Measurements from ENCODE around the gene CREB5.
A peak's percentile ranks its signal among the peaks of the same experiment; 100 is the strongest.

The CREB5 gene

DNA sequence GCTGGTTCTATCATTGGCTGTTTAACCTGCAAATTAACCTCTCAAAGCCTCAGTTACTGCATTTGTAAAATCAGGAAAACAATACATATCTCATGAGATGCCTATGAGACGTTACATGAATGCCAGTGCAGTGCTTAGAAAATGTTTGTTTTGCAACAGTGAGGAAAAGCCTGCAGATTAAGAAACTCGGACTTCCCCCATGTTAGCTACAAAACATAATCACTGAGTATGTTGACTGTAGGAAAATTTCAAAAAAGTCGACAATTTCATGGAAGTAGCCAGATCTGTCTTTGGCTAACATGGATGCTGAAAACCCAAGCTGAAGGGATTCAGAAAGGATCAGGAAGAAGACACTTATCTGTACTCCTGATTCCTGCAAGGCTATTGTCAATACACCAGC is 424.4 kb downstream of the CREB5 start:
- DNase-seq = no peak

DNA sequence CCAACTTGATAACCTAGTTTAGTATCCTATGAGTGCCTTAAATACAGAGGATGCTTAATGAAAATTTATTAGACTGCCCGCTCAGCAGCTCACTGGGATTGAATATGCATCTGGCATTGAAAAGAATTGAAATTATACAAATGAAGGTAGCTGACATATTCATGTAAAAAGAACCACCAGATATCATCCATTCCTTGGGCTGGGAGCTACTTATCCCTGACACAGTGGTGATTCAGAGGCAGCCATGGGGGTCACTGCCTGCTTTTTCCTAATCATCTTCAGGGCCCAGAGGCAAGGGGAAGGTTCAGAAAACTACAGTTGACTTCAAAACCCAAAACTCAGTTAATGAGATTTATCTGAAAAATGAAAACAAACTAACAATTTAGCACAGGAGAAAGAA is 424.9 kb downstream of the CREB5 start:
- no peak for DNase-seq

DNA sequence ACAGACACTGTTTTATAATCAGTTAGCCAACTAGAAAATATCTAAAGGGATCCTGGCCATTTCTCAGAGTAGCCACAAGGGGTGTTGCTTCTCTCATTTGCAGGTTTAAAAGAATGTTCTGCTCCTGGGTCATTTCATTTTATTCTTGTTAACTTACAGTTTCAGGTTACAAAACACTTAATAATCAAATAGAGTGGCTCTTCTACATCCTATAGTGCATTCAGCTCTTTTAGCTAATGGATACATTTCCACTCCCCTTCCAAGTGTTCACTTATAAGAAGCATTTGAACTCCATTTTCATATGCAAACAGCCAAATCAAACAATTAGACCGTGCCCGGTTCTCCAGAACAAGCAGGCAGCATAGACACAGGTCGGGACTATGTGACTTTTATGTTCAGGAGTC is 428.3 kb downstream of the CREB5 start:
- no peak for DNase-seq

DNA sequence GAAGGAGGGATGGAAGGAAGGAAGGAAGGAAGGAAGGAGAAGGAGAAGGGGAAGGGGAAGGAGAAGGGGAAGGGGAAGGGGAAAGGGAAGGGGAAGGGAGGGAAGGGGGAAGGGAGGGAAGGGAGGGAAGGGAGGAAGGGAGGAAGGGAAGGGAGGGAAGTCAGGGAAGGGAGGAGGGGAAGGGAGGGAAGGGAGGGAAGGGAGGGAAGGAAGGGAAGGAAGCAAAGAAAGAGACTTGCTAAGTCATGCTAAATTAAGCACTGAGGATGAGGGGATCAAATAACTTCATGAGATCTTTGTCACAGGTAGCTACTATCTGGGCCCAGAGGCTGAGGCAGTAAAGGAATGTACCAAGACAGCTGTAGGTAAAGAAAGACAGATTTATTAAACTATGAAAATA is 429.4 kb downstream of the CREB5 start:
- no peak for DNase-seq

DNA sequence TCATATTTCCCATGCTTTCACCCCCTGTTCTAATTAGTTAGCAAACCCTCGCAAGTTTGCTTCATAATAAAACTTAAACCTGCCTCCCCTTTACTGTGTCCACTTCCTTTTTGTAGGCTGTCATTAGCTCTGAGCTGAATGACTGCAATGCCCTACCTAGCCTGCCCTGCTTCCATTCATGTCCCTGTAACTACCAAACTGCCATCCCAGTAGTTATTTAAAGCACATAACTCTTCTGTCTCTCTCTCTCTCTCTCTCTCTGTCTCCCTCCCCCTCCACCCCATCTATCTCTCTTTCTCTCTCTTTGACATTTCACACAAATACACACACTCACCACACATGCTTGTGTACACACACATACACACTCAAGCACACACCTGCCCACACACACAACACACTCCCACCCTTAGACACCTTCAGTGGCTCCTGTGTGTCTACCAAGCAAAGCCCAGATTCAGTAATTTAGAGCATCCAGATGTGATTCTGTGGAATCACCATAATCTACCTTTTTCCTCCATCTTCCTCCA is 430.5 kb downstream of the CREB5 start:
- no peak for DNase-seq

DNA sequence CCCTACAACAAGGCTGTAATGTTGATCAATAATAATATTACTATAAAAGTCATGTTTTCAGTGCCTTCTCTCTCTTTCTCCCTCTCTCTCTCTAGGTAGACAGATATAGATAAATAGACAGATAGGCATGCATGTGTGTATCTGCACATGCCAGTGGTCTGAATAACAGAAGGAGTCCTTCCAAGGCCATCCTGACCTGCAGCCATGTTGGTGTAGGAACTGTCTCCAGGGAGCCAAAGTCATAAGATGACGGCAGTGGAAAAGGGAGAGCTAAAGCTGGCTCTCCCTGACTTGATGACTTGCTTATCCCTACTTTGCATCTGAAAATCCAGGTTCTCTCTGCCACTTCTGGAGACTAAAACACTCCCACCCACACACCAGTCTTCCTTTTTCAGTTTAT is 432.8 kb downstream of the CREB5 start:
- DNase-seq = no peak

DNA sequence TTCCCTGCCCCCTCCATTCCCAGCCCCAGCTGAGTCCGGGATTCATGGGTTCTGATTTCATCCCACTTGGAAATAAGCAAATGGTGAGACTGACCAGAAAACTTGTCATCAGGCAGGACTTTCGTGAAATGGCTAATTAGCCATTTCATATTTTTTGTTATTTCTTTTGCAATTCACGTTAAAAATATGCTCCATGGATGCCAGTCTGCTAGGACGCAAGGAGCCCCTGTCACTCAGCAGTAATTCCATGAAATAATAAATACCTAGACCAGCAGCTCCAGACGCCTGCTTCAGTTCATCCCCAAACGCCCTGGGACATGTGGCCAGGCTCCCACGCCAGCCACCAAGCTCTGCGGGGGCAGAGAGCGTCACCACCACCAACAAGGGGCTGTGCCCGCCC is 434.9 kb downstream of the CREB5 start:
- DNase-seq = no peak

DNA sequence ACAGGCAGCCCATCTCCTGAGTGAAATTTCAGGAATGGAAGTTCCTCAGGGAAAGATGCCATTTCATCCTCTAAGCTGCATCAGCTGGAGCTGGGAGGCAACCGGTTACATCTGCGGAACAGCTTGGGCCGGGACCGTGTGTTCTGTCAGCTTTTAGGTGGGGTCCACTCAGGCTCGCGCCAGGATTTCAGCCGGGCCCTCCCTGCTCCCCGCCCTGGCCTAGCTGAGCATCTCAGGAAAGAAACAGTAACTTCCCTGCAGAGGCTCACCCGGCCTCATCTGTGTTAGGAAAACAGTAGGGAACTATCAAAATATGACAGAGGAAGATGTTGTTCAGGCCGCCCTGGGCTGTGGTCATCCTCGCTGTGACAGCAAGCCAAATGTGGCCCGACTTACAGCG is 435.4 kb downstream of the CREB5 start:
- DNase-seq = no peak

DNA sequence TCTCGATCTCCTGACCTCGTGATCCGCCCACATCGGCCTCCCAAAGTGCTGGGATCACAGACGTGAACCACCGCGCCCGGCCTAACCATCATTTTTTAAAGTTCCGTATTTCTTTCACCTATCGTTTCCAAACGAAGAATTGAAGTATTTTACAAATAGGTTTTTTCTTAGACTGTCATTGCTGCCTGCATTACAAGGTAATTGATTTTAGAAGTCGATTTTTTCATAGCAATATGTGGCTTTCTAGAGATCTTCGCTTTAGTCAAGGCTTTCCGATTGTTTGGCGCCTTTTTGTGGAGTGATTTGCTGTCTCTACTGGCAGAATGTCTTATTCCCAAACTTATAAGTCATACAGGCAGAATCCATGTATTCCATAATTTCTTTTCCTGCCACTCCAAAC is 436.6 kb downstream of the CREB5 start:
- DNase-seq = no peak

DNA sequence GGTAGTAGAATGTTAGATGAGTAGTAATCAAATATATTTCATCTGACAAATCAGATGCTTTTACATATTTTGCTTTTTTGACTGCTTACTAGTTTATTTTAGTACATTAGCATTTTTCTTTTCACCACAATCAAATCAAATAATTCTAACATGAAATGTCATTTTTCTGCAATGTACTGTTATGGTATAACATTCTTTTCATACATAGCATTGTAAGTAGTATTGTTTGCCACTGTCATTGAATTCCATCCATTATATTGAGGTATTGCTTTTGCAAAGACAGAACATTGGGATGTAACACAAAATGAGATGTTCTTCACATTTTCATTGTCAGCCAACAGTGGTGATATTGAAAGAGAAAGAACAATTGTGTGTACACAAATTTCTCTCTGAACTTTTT is 438.4 kb downstream of the CREB5 start:
- DNase-seq = no peak

DNA sequence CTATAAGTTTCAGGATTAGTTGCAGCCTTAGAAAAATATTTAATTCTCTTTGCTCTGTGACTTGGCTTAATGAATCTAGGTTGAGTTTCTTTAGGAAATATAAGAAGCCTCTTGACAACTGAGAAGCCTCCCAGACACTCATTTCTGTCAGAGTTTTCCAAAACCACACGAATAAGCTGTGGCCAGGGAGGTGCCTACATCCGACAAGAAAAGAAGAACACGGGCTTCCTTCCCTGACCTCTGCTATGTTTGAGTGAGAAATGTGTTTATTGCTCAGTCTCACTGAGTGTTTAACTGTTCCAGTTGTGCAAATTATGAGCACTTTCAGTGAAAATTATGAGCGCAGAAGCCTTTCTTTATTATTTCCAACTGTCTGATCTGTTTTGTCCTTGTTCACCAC is 440.8 kb downstream of the CREB5 start:
- no peak for DNase-seq

DNA sequence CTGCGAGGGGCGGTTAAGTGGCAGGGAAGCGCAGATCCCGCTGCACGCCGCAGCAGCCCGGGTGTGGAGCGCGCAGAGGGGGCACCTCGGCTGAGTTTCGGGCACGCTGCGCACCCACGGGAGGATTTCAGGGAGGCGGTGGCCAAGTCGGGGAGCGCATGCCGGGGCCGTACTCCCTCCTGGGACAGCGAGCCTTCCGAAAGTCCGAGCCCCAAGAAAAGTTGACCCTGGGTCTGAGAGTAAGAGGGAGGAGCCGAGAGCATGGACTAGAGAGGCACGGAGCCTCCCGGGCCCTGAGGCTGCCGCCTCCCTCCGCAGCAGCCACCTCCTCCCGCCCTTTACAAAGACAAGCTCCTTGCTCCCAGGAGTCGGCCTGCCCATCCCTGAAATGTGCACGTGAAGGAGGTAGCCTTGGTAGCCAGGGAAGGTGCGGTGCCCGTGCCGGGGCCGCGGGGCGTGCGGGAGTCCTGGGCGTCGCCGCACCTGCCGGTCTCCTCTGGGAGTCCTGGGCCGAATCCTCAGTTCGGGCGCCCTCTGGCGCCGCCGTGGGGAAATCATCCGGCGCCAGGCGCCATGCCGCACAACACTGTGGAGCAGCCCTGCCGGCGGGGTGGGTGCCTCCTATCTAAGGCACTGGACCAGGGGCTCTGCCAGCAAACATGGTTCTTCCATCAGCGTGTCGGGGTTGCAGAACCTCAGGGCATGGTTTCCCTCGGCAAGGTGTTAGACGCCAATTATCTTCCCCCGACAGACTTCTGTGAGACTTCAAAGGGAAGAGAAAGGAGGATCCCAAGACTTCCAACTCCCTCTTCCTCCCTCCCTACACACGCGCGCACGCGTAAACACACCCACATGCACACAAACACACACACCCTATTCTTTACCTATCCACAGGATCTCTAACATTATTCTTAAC is 441.8 kb downstream of the CREB5 start:
- DNase-seq = peak; percentile 14

DNA sequence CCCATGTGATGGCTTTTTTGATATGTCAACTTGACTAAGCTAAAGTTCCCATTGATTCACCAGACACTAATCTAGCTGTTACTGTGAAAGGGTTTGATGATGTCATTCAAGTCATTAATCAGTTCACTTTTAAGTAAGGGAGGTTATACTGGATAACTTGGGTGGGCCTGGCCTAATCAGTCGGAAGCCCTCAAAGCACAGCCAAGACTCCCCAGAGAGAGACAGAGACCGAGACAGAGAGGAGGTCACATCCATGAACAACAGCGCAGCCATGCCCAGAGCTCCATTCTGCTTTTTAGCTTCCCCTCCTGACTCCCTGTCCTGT is 442.4 kb downstream of the CREB5 start:
- DNase-seq = no peak

DNA sequence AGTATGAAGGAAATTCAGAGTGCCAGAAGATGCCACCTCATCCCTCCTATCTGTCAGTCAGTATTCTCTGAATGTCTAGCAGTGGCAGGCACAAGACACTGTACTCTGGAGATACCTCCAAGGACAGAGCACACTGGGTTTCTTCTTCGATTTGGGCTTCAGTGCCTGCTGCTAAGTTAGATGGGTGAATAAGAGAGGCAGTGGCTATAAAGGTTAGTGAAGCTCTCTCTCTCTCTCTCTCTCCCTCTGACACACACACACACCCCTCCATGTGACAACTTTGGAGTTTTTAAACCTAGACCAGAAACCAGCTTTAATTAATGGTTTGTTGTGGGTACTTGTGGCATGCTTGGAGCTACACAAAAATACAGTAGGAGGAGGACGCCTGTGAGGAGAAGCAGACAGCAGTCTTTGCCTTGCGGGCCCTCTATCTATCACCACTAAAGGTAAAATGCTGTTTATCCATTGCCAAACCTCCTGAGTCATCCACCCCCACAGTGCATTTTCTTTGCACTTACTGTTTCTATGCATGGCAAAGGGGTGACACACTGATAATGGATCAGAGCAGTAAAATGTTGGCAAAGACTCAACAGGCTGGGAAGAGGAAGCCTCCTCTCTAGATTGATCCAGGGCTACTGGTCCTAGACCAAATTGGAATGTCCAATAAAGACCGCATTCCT is 443.4 kb downstream of the CREB5 start:
- DNase-seq = no peak

DNA sequence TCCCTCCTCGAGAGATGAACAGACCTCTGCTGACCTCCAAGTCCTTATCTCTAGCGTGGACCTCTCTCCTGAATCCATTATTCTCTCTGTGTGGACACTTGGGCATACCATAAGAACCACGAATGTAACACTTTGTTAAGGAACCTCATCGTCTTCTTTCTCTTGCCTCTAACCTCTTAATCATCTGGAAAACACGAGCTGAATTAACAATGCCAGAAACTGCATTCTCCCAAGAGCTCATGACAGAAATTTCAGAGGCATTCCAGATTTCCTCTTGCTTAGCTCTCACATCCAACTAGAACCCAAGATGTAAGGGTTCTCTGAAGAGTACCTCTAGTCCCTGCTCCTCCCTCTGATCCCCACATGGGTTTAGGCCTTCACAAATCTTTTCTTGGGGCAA is 444.3 kb downstream of the CREB5 start:
- DNase-seq = no peak

DNA sequence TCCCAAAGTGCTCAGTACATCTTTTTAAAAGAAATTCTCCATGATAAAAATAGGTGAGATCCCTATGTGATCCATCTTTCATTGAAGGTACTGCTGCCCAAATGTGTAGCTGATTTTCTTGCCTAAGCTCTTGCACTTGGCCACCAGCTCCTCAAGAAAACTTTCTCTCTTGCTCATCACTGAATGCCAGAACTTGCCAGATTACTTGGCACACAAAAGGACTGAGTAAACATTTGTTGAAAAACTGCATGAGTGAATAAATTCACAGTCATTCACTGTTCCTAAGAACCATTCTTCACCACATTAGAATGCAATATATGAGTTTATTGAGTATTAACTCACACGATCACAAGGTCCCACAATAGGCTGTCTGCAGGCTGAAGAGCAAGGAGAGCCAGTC is 445.9 kb downstream of the CREB5 start:
- no peak for DNase-seq

DNA sequence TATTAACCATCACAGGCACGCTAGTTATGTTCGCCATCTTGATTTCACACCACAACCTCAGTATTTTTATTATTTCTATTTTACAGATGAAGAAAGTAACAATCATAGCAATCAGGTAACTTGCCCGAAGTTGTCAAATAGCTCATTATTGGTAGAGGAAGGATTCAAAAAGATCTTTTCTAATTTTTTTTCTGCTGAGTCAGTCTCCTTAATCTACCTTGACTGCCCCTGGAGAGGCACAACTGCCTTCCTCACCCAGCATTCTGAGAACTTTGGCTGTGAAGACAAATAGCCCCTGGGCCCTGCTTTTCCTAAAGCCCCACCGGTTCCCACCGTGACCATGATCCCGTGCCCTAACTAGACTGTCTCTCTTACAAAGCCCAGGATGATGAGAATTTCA is 446.6 kb downstream of the CREB5 start:
- DNase-seq = no peak

DNA sequence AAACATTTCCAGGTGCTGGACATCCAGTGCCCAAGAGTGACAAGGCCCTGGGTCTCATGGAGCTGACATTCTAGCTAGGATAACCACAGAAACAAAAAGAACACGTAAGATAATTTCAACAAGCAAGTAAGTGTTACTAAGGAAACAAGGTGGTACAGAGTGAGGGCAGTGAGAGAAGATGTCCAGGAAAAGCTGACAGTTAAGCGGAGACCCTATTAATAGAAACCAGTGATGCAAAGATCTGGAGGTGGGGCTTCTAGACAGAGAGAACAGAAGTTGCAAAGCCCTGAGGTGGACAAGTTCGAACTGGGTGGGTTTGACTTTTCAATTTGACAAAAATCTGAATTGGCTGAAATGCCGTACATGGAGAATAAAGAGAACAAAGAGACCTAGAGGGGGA is 449.5 kb downstream of the CREB5 start:
- DNase-seq = no peak

DNA sequence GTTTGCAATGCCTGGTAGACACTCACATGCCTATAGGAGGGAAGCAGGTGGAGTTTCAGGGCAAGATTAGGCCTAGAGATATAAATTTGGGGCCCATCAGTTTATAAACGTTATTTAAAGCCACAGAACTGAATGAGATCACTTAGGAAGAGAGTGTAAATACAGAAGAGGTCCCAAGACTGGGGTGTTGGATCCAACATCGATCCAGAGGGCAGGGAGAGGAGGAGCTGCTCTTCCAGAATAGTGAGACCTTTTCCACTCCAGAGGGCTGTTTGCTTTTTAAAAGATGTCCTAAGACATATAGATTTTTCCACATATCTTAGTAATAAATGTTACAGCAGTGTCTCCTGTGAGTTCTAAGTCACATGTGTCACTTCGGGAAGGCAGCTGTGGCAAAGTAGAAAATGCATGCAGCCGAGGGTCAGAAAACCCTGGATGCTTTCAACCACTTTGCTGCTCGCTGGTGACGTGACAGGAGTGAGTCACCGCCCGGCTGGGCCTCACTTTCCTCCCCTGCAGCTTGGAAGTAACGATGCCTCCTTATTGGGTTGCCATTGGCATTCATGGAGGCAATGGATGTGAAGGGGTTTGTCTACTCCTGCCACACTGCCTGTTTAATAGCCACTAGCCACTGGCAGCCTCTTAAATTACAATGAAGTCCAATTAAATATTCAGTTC is 450.4 kb downstream of the CREB5 start:
- no peak for DNase-seq

DNA sequence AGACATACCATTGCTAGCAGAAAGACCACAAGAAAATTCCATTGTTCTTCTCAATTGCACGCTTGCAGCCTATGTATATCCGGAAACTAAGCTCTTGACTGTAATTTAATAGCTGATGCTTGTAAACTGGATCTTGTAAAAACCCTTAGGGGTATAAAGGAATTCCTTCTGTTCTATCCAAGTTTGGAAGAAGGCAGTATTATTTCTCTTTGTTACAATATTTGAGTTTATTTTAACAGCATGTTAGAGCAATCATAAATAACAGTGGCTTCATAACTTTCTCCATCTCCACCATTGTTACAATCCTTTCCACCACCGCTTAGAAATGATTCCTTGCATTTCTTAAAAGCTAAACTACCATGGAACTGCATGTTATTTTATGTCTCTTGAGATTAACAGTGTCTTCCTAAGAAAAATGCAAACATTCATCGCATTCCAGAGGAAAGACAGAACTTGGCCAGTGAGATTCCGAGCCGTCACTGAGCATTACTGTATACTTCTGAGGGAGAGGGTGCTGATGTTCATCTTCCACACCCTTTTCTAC is 453.4 kb downstream of the CREB5 start:
- DNase-seq = no peak

DNA sequence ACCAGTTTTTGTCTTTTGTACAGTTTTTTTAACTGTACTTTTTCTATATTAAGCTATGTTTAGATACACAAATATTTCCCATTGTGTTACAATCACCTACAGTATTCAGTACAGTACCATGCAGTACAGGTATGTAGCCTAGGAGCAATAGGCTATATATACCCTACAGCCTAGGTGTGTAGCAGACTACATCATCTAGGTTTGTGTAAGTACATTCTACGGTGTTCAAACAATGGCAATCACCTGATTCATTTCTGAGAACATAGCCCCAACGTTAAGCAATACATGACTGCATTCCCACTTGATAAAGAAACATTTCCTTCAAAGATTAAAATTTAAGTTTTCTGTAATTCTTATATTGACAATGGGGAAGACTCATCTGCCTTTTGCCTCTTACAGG is 456.4 kb downstream of the CREB5 start:
- no peak for DNase-seq

DNA sequence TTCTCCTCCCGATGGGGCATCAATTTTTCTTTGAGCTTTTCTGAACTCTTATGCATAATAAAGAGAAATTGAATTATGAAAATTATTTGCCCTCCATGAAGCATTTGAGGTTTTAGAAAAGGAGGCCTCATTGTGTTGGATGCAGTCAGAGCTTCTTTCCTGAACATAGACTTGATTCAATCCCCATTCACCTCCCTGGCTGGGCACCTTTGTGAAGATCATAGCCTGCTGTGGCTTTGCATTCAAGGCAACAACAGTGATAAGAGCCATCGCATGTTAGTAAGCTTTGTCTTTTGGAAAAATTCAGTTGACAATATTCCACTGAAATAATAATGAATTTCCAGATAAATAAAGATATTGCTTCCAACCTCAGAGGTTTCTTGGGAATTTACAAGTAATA is 458.8 kb downstream of the CREB5 start:
- DNase-seq = no peak

DNA sequence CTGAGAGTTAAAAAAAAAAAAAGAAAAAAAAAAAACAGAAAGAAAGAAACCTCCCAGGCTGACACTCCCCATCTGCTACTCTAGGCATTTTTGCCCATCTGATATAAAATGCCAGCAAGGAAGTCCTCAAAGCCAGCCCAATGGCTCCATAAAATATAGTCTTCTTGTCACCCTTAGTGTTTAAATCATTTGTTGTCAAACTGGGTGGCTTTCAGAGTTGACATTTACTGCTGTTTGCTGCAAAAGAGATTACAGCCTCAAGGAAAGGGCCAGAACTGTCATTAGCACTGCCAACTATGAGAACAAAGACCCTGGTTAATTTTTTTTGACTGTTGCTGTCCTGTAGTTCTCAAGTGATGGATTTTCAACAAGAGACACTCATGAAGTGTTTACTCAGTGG is 459.3 kb downstream of the CREB5 start:
- no peak for DNase-seq

DNA sequence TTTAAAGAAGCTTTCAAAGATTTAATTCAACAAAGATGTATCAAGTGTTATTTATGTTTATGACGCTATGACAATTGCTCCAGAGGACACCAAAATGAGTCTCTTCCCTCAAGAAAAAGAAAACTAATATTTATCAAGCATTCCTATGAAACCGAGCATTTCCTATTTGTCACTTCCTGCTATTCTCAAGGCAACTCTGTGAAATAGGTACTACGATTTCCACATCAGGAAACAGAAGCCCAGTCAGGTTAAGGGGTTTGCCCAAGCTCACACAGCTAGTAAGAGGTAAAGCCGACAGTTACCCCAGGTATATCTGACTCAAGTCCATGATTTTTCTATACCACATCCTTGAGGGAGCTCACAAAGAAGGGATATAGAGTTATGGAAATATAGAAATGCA is 459.9 kb downstream of the CREB5 start:
- no peak for DNase-seq

Data from GDM1 (cell line).